Measurements from ENCODE around the gene MEIOC. TPM values are rescaled to one million over a fixed set of nuclear protein-coding genes. Genes with fewer than 3 reads are reported as not detected.

MEIOC gene
- total and polyA plus RNA-seq, 2 of the 4 experiments (the other 2 are of a cell fraction) = 0.27 to 0.36 TPM

DNA sequence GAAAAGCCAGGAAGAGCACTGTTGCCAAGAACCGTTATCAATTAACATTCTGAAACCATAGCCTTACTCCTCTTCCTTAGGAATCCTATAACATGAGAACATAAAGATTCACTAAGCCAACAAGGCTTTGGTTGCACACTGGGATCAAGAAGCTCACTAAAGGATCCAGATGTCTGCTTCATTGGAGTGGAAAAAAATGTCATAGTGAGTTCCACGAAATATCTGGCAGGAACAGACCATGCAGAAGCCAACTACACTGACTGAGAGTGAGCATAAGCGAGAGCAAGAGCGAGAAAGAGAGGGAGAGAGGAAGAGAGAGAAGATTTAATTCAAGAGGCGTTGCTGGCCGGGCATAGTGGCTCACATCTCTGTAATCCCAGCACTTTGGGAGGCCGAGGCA is 13.4 kb upstream of the MEIOC start:
- no peak overlapping the region for H4K8ac ChIP-seq (ENCODE audit: low read depth in 2 of 2, low read length in 2 of 2)

More for the DNA sequence above, 13.4 kb upstream of the MEIOC start:
- intact Hi-C loops (cut with micrococcal nuclease) (no loop called here), in situ Hi-C loops (cut with MboI; ENCODE audit: low sequenced_read_pairs) (loop anchor here (10.0 to 25.0 kb wide), 2 partner anchors 238 to 431 kb away; partner anchors contain the start of gene UBTF), dilution Hi-C loops (cut with HindIII; ENCODE audit: low sequenced_read_pairs, unreplicated experiment) (no loop called here)
- Histone ChIP-seq H3K4me1 (ENCODE audit: control insufficient read depth, insufficient read depth, low read length) (no peaks in the 10 kb centered on the region), H3K9me3 (ENCODE audit: control insufficient read depth, insufficient read depth, low read length) (no peaks in the 10 kb centered on the region), H2AK9ac (replicated peaks; ENCODE audit: low read depth, low read length, poor library complexity) (no peak overlapping the region), H2BK120ac (ENCODE audit: low read depth, low read length) (no peak overlapping the region), H3K79me1 (ENCODE audit: low read depth in 1 of 2, low read length in 2 of 2) (no peaks in the 10 kb centered on the region), H3K9me1 (ENCODE audit: insufficient read depth, low read length) (no peaks in the 10 kb centered on the region), H4K91ac (ENCODE audit: insufficient read depth, low read depth, low read length) (no peak overlapping the region), H2AK5ac (ENCODE audit: low read depth, low read length) (no peak overlapping the region), H3K27ac (ENCODE audit: insufficient read depth, low read length) (no peak overlapping the region), H3K4ac (ENCODE audit: low read depth, low read length) (no peak overlapping the region), H3K4me3 (ENCODE audit: insufficient read depth, low read depth, low read length) (no peak overlapping the region), H2AFZ (replicated peaks; ENCODE audit: low read length, poor library complexity) (no peak overlapping the region), H4K5ac (ENCODE audit: low read depth, low read length) (no peak overlapping the region), H3K27me3 (ENCODE audit: control insufficient read depth, insufficient read depth, low read length) (peaks cover 7% of the 10 kb centered on the region), H4K20me1 (ENCODE audit: insufficient read depth, low read length) (no peaks in the 10 kb centered on the region), H3K36me3 (ENCODE audit: control insufficient read depth, insufficient read depth, low read length) (no peaks in the 10 kb centered on the region), H2BK20ac (ENCODE audit: low read depth, low read length) (no peak overlapping the region), H3K4me2 (ENCODE audit: low read depth, low read length) (no peak overlapping the region), H2BK15ac (ENCODE audit: low read depth, low read length) (no peak overlapping the region), H3K14ac (replicated peaks; ENCODE audit: low read depth, low read length) (no peak overlapping the region), H3K23ac (ENCODE audit: low read depth, low read length) (no peak overlapping the region), H3K56ac (ENCODE audit: extremely low read depth, insufficient read depth, low read length) (no peak overlapping the region), H3K18ac (ENCODE audit: low read depth, low read length) (no peak overlapping the region), H2BK5ac (ENCODE audit: low read depth, low read length, poor library complexity, severe bottlenecking) (no peak overlapping the region), H3K9ac (ENCODE audit: low read depth, low read length) (no peak overlapping the region)
- ChIA-PET CTCF (no interaction called here), POLR2A (ENCODE audit: unreplicated experiment) (no interaction called here)
- TF ChIP-seq CEBPB (IDR thresholded peaks at IDR 0.05; ENCODE audit: low read depth, low read length) = no peak
- TF ChIP-seq MXI1 (IDR thresholded peaks at IDR 0.05; ENCODE audit: borderline replicate concordance, low read depth, low read length) = no peak
- no peak for TF ChIP-seq BHLHE40 (IDR thresholded peaks at IDR 0.05; ENCODE audit: low read depth, low read length)
- TF ChIP-seq CTCF (conservative IDR thresholded peaks at IDR 0.05; ENCODE audit: low read depth, low read length) = no peak
- TF ChIP-seq MAFK (IDR thresholded peaks at IDR 0.05; ENCODE audit: low read depth, low read length) = no peak
- no peak for TF ChIP-seq MAZ (IDR thresholded peaks at IDR 0.05; ENCODE audit: borderline replicate concordance, low read depth, low read length)
- TF ChIP-seq CHD1 (IDR thresholded peaks at IDR 0.05; ENCODE audit: low read depth, low read length) = no peak
- DNase-seq (no peak), ATAC-seq (ENCODE audit: low read depth) (no peak)
- BruUV-seq (replicated peaks) = no TSS peak
- WGBS, 2 experiments (ENCODE audit: extremely low coverage in 2 of 2, insufficient read length in 1 of 2) = 0% methylated on average over 1 of the region's 7 CpGs; no CpG with 5 or more reads in 1 of the 2 experiments

Measured in IMR-90 (cell line).